CD4-positive, CD25-positive, alpha-beta regulatory T cell (primary cell): ENCODE data around the gene RAMP2. TPM values are rescaled to one million over a fixed set of nuclear protein-coding genes. Genes with fewer than 3 reads are reported as not detected.
"Not testable (repeated sequence)": the region's sequence is repeated elsewhere in the genome, so short reads cannot be mapped to it uniquely, and the experiment has no call there.

ENCODE experiments used
- ATAC-seq, 2 donors: fragments of 150-1000 bp; cut with Tn5 transposase; one replicate each; pipeline ENCODE4 v1.10.0; 2021; ENCODE audit warnings: low read depth in 2 of 2, moderate number of reproducible peaks in 2 of 2, moderate library complexity in 1 of 2
- DNase-seq, 3 donors: peaks; one replicate each; pipeline versions ENCODE4 v3.0.0 to v3.0.0-alpha.2; 2012 to 2022; ENCODE audit warnings: mixed read lengths in 1 of 3
- H3K27ac ChIP-seq: one replicate; pipeline ENCODE4 v1.7.0; 2013; ENCODE audit warnings: mild to moderate bottlenecking, low read length; ENCODE audit not compliant: insufficient read depth, poor library complexity, severe bottlenecking
- H3K27me3 ChIP-seq: one replicate; pipeline ENCODE4 v1.7.0; 2013; ENCODE audit warnings: low read length; ENCODE audit not compliant: control insufficient read depth, insufficient read depth
- H3K36me3 ChIP-seq: one replicate; pipeline ENCODE4 v1.7.0; 2013; ENCODE audit warnings: mild to moderate bottlenecking, low read length, moderate library complexity; ENCODE audit not compliant: control insufficient read depth, insufficient read depth
- H3K4me1 ChIP-seq: 2 replicates; pipeline ENCODE4 v1.7.0; 2013; ENCODE audit warnings: mild to moderate bottlenecking, low read length; ENCODE audit not compliant: insufficient read depth, control insufficient read depth, poor library complexity, severe bottlenecking
- H3K4me3 ChIP-seq: one replicate; pipeline ENCODE4 v1.7.0; 2013; ENCODE audit warnings: low read depth, mild to moderate bottlenecking, low read length, moderate library complexity
- H3K9me3 ChIP-seq, 2 experiments: 1 replicate in 1 of 2; 2 replicates in 1 of 2; pipeline ENCODE4 v1.7.0; 2013; ENCODE audit warnings: low read length in 2 of 2, mild to moderate bottlenecking in 1 of 2, moderate library complexity in 1 of 2; ENCODE audit not compliant: control insufficient read depth in 2 of 2
- H3K27ac Mint-ChIP-seq, 3 donors: one replicate each; pipeline ENCODE4 v1.8.0; 2020 to 2022; ENCODE audit warnings: mild to moderate bottlenecking in 3 of 3, mixed read lengths in 3 of 3, moderate library complexity in 2 of 3
- H3K27me3 Mint-ChIP-seq: one replicate; pipeline ENCODE4 v1.8.0; 2022; ENCODE audit warnings: mild to moderate bottlenecking, mixed read lengths
- H3K36me3 Mint-ChIP-seq: one replicate; pipeline ENCODE4 v1.8.0; 2020; ENCODE audit warnings: mixed read lengths
- H3K4me1 Mint-ChIP-seq, 4 donors: one replicate each; pipeline ENCODE4 v1.8.0; 2020 to 2022; ENCODE audit warnings: mixed read lengths in 4 of 4, mild to moderate bottlenecking in 1 of 4
- H3K4me3 Mint-ChIP-seq, 4 donors: one replicate each; pipeline ENCODE4 v1.8.0; 2020 to 2022; ENCODE audit warnings: mild to moderate bottlenecking in 4 of 4, mixed read lengths in 4 of 4, moderate library complexity in 3 of 4
- H3K9me3 Mint-ChIP-seq, 7 donors: one replicate each; pipeline ENCODE4 v1.8.0; 2020 to 2022; ENCODE audit warnings: mixed read lengths in 7 of 7, mild to moderate bottlenecking in 3 of 7, moderate library complexity in 2 of 7
- polyA plus RNA-seq, 4 donors: library from polyadenylated mRNA; unstranded; fragments of 300-500 nt; fragmentation: Illumina TruSeq; gene quantifications; one replicate each; pipeline ENCODE4 v1.2.3, GENCODE V29; 2021
- total RNA-seq: library from RNA; stranded (reverse); gene quantifications from one replicate; pipeline ENCODE4 v1.2.3, GENCODE V29; 2022

RAMP2 gene, protein sequence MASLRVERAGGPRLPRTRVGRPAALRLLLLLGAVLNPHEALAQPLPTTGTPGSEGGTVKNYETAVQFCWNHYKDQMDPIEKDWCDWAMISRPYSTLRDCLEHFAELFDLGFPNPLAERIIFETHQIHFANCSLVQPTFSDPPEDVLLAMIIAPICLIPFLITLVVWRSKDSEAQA
- total RNA-seq (not detected), polyA plus RNA-seq (not detected)

DNA sequence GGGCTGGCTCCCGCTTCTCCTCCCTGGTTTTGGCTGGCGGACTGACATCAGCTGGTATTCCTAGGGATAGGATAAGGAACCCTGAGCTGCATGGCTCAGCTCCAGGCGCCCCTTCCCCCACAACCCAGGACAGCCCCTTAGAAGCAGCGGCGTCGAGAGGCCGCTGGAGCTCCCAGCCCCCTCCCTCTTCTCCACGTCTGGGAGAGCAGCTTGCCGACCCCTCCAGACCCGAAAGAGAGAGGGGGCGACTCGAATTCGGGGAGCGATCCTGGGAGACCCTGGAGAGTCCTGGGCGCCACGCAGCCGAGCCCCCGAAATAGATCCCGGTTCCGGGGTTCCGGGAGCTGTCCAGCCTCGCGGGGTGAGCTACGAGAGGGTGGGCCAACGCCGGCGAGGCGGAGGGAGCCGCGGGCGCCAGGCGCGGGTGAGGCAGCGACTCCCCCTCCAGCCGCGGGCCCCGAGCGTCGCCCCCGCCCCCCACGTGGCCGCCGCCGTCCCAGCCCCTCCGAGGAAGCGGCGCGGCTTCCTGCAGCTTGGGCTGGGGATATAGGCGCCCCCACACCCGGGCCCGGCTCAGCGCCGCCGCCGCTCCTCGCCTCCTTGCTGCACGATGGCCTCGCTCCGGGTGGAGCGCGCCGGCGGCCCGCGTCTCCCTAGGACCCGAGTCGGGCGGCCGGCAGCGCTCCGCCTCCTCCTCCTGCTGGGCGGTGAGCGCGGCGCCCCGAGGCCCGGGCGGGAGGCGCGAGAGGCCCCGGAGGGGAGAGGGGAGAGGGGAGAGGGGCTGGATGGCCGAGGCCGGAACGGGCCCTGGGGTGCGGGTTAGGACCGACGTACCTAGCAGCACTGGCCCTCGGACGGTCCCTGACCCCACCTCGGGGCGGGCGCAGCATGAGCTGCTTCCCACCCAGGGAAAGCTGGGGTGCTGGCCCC is at the start of gene RAMP2:
RAMP2 (plus strand) TSS at position 576 of the 930 bp plus-strand sequence; CDS start at position 611, 35 bp downstream.
- peak within 1 kb of the TSS; percentile 15 to 83 (median 60) for H3K4me3 Mint-ChIP-seq
- peaks cover 24% of the 10 kb centered on the region for H3K27me3 ChIP-seq
- no peak for DNase-seq
- H3K9me3 ChIP-seq, result no peaks in the 10 kb centered on the region
- H3K4me1 Mint-ChIP-seq, result peaks cover 0 to 16% (median 11%) of the 10 kb centered on the region in 4 donors
- ATAC-seq, result peak in 1 of 2 donors; percentile 33
- no peak within 1 kb of the TSS for H3K27ac Mint-ChIP-seq
- H3K27ac ChIP-seq, result no peak within 1 kb of the TSS
- H3K9me3 Mint-ChIP-seq, result peaks cover 0 to 3% (median 0%) of the 10 kb centered on the region in 7 donors
- H3K36me3 ChIP-seq, result no peaks in the 10 kb centered on the region
- no peak within 1 kb of the TSS for H3K4me3 ChIP-seq
- H3K36me3 Mint-ChIP-seq, result no peaks in the 10 kb centered on the region
- H3K27me3 Mint-ChIP-seq, result peaks cover 63% of the 10 kb centered on the region
- peaks cover 14% of the 10 kb centered on the region for H3K4me1 ChIP-seq

DNA sequence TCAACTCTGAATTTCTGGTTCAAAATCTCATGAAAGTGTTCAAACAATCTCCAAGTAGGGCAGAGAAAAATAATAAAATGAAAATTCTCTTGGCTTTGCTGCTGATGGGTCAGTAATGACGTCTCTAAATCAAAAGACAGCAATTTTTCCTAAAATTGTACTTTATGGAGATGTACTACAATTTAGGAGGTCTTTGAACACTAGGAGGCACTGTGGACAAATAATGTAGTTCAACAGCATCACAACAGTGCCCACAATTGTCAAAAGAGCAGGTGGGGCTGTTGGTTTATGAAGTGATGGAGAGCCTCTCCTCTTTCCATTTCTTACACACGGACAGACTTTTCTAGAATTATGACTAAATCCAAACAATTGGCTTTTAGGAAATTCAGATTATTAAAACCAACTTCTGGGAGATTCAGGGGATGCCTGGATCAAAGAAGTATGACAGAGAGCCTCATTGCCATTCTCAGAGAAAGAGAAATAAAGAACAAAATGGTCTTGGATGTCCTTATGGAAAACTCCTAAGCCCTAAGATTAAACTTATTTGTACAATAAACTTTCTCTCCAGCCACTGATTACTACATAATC is 39.9 kb upstream of the RAMP2 start:
- H3K36me3 ChIP-seq, result peaks cover 80% of the 10 kb centered on the region
- no peaks in the 10 kb centered on the region for H3K4me1 ChIP-seq
- no peaks in the 10 kb centered on the region for H3K27me3 ChIP-seq
- ATAC-seq (peak; percentile 65 to 79), DNase-seq (peak; percentile 17 to 78 (median 69))
- H3K4me3 ChIP-seq, result no peak overlapping the region
- Mint-ChIP-seq H3K4me1 (peaks cover 6 to 13% (median 7%) of the 10 kb centered on the region in 4 donors), H3K4me3 (no peak overlapping the region), H3K27me3 (no peaks in the 10 kb centered on the region), H3K9me3 (no peaks in the 10 kb centered on the region), H3K27ac (peak overlapping the region in 1 of 3 donors; percentile 43), H3K36me3 (peaks cover 56% of the 10 kb centered on the region)
- no peaks in the 10 kb centered on the region for H3K9me3 ChIP-seq
- H3K27ac ChIP-seq, result no peak overlapping the region

DNA sequence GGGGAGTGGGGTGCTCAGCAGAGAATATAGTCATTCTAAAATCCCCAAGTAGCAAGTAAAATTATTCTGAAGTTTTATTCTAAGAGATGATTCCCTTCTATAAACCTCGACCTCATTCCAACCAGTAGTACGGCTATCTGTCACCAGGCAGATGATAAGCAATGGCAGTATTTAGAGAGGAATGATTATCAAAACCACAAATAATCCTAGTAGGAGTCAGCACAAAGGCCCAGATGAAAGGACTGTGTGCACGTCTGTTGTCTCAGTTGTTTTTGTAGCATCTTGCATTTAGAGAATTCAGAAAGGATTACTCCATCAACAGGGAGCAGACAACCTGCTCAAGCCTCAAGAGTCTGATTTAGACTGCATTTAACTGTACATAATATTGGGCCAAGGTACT is 37.4 kb upstream of the RAMP2 start:
- H3K4me3 Mint-ChIP-seq, result no peak overlapping the region
- DNase-seq, result no peak
- H3K36me3 Mint-ChIP-seq, result peaks cover 36% of the 10 kb centered on the region
- H3K4me1 ChIP-seq, result no peaks in the 10 kb centered on the region
- ATAC-seq, result no peak
- H3K4me1 Mint-ChIP-seq, result peaks cover 6 to 8% (median 7%) of the 10 kb centered on the region in 4 donors
- no peaks in the 10 kb centered on the region for H3K9me3 Mint-ChIP-seq
- H3K9me3 ChIP-seq, result no peaks in the 10 kb centered on the region
- peaks cover 76% of the 10 kb centered on the region for H3K36me3 ChIP-seq
- H3K27ac ChIP-seq, result no peak overlapping the region
- H3K4me3 ChIP-seq, result no peak overlapping the region
- no peaks in the 10 kb centered on the region for H3K27me3 Mint-ChIP-seq
- no peak overlapping the region for H3K27ac Mint-ChIP-seq
- H3K27me3 ChIP-seq, result no peaks in the 10 kb centered on the region

DNA sequence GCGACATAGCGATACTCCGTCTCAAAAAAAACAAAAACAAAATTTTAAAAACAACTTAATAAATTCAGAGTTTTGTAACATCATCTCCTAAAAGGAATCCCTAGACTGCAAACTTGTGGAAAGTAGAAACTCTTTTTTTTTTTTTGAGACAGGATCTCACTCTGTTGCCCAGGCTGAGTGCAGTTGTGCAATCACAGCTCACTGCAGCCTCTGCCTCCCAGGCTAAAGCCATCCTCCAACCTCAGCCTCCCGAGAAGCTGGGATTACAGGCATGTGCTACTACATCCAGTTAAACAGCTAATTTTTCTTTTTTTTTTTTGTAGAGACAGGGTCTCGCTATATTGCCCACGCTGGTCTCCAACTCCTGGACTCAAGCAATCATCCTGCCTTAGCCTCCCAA is 35.9 kb upstream of the RAMP2 start:
- H3K9me3 Mint-ChIP-seq, result no peaks in the 10 kb centered on the region
- Histone ChIP-seq H3K36me3 (peaks cover 73% of the 10 kb centered on the region), H3K27ac (no peak overlapping the region), H3K9me3 (no peaks in the 10 kb centered on the region), H3K4me1 (no peaks in the 10 kb centered on the region), H3K27me3 (no peaks in the 10 kb centered on the region), H3K4me3 (no peak overlapping the region)
- ATAC-seq (no peak), DNase-seq (no peak)
- H3K4me3 Mint-ChIP-seq, result no peak overlapping the region
- peaks cover 29% of the 10 kb centered on the region for H3K36me3 Mint-ChIP-seq
- H3K27me3 Mint-ChIP-seq, result no peaks in the 10 kb centered on the region
- H3K27ac Mint-ChIP-seq, result no peak overlapping the region
- H3K4me1 Mint-ChIP-seq, result peaks cover 6 to 9% (median 7%) of the 10 kb centered on the region in 4 donors

DNA sequence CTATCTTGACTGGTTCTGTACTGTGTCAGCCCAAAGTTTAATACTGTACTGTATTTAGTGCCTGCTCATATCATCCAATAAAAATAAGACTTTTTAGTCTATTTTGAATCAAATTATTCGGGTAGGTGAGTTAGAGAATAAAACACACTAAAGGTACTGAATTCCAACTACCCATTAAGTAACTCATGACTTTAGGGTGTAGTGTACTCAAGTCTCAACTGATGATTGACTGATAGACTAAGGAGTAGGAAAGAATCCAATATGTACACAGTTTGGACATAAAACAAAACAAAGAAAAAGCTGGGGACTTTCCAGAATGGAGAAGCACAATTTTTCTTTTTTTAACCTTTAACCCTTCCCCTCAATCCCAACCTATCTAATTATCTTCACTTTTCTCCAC is 20.3 kb upstream of the RAMP2 start:
- H3K27ac Mint-ChIP-seq, result peak overlapping the region in 1 of 3 donors; percentile 29
- Histone ChIP-seq H3K27ac (no peak overlapping the region), H3K4me3 (no peak overlapping the region), H3K27me3 (no peaks in the 10 kb centered on the region), H3K36me3 (no peaks in the 10 kb centered on the region), H3K9me3 (no peaks in the 10 kb centered on the region), H3K4me1 (peaks cover 22% of the 10 kb centered on the region)
- DNase-seq, result no peak
- H3K4me1 Mint-ChIP-seq, result peaks cover 21 to 45% (median 33%) of the 10 kb centered on the region in 4 donors
- no peaks in the 10 kb centered on the region for H3K36me3 Mint-ChIP-seq
- peaks cover 5% of the 10 kb centered on the region for H3K27me3 Mint-ChIP-seq
- ATAC-seq, result no peak
- peak overlapping the region in 1 of 4 donors; percentile 58 for H3K4me3 Mint-ChIP-seq
- no peaks in the 10 kb centered on the region for H3K9me3 Mint-ChIP-seq

DNA sequence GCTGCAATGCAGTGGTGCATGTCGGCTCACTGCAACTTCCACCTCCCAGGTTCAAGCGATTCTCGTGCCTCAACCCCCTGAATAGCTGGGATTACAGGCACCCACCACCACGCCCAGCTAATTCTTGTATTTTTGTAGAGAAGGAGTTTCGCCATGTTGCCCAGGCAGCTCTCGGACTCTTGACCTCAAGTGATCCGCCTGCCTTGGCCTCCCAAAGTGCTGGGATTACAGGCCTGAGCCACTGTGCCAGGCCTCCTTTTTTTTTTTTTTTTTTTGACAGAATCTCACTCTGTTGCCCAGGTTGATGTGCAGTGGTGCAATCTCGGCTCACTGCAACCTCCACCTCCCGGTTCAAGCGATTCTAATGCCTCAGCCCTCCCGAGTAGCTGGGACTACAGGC is 18.1 kb upstream of the RAMP2 start:
- H3K36me3 Mint-ChIP-seq, H3K27me3 ChIP-seq, DNase-seq, H3K4me3 ChIP-seq, H3K9me3 ChIP-seq, H3K27ac ChIP-seq, ATAC-seq, H3K9me3 Mint-ChIP-seq, H3K36me3 ChIP-seq: not testable (repeated sequence)
- H3K4me3 Mint-ChIP-seq, result peak overlapping the region; percentile 61 to 88 (median 68)
- H3K4me1 ChIP-seq, result peaks cover 22% of the 10 kb centered on the region
- H3K4me1 Mint-ChIP-seq, result peaks cover 19 to 38% (median 29%) of the 10 kb centered on the region in 4 donors
- peaks cover 15% of the 10 kb centered on the region for H3K27me3 Mint-ChIP-seq
- peak overlapping the region in 1 of 3 donors; percentile 76 for H3K27ac Mint-ChIP-seq

DNA sequence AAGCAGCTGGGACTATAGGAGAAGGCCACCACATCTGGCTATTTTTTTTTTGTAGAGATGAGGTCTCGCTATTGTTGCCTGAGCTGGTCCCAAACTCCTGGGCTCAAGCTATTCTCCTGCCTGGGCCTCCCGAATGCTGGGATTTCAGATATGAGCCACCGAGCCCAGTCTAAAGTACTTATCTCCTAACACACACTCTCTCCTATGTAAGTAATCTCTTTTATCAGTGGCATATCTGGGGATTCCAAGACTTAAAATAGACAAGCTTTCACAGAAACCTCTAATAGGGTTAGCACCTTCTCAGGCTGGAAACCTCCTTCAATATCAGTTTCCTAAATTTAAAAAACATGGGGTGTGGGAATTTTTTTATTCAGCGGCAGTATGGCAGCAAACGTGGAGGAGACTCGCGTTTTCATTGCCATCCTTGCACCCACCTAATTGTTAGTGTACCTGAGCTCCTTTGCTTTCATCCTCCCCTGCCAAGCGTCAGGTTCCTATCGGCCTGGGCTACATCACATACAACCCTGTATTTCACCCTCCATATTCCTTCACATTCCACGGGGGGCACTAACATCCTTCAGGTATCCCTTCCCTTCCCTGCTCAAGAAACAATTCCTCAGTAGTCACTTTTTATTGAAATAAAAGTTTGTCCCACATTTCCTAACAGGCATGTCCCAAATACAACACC is 17.3 kb upstream of the RAMP2 start:
- no peak for ATAC-seq
- Histone ChIP-seq H3K36me3 (no peaks in the 10 kb centered on the region), H3K27ac (no peak overlapping the region)

More for the DNA sequence above, 17.3 kb upstream of the RAMP2 start:
- Mint-ChIP-seq H3K4me1 (peaks cover 19 to 38% (median 29%) of the 10 kb centered on the region in 4 donors), H3K36me3 (no peaks in the 10 kb centered on the region), H3K9me3 (no peaks in the 10 kb centered on the region), H3K27ac (peak overlapping the region; percentile 61 to 96 (median 90)), H3K27me3 (peaks cover 24% of the 10 kb centered on the region), H3K4me3 (peak overlapping the region; percentile 92 to 99 (median 96))
- H3K9me3 ChIP-seq, result no peaks in the 10 kb centered on the region
- DNase-seq, result no peak
- peak overlapping the region; percentile 60 for H3K4me3 ChIP-seq
- H3K4me1 ChIP-seq, result peaks cover 22% of the 10 kb centered on the region
- peaks cover 2% of the 10 kb centered on the region for H3K27me3 ChIP-seq
